ENCODE results near the gene RAB9A. TPM values are rescaled to one million over a fixed set of nuclear protein-coding genes. Genes with fewer than 3 reads are reported as not detected.
"Not testable (repeated sequence)": the region's sequence is repeated elsewhere in the genome, so short reads cannot be mapped to it uniquely, and the experiment has no call there.

RAB9A gene
- 10 to 100 TPM; 12.6 to 38.4 (median 29.1) TPM for total RNA-seq

- no peaks in the 10 kb centered on the region for H3K36me3 ChIP-seq
- H3K27me3 ChIP-seq = no peaks in the 10 kb centered on the region
- WGBS, 2 donors = 3% methylated on average over 19 of the region's 68 CpGs; no CpG with 5 or more reads in 1 of the 2 donors
- no peaks in the 10 kb centered on the region for H3K9me3 ChIP-seq
- ATAC-seq (ENCODE audit: low FRiP score in 2 of 2) (peak; percentile 94 to 100), DNase-seq (peak; percentile 90 to 97)
- H3K4me1 ChIP-seq = peaks cover 4 to 41% (median 13%) of the 10 kb centered on the region in 4 donors
- TF ChIP-seq CTCF (IDR thresholded peaks at IDR 0.05) (no peak), POLR2AphosphoS5 (IDR thresholded peaks at IDR 0.05) (peak; percentile 89 to 97), EP300 (IDR thresholded peaks at IDR 0.05) (no peak), POLR2A (IDR thresholded peaks at IDR 0.05) (peak in 3 of 4 donors; percentile 66 to 94 (median 77))
- H3K27ac ChIP-seq = peak within 1 kb of the TSS; percentile 95 to 96 (median 96)
- H3K4me3 ChIP-seq = peak within 1 kb of the TSS; percentile 65 to 71 (median 66)
Measured at GRCh38 chrX:13688958-13689740, at the start of gene RAB9A. Gene RAB9A (plus strand): TSS chrX:13689128. CDS start chrX:13708747, 19,619 bp downstream.

GRCh38 chrX:13641684-13642083 is 47.2 kb upstream of the RAB9A start:
- WGBS, 2 donors = 40 to 89% methylated on average over 1 to 2 of the region's 4 CpGs
- not testable (repeated sequence) for H3K27ac ChIP-seq; H3K27me3 ChIP-seq; ATAC-seq (ENCODE audit: low FRiP score in 2 of 2); H3K36me3 ChIP-seq; H3K4me3 ChIP-seq; H3K4me1 ChIP-seq; DNase-seq
- H3K9me3 ChIP-seq = peaks cover 0 to 17% (median 0%) of the 10 kb centered on the region in 4 donors

GRCh38 chrX:13645464-13646153 is 43.3 kb upstream of the RAB9A start:
- DNase-seq = no peak
- Histone ChIP-seq H3K27ac (no peak overlapping the region), H3K4me1 (no peaks in the 10 kb centered on the region), H3K36me3 (no peaks in the 10 kb centered on the region), H3K4me3 (no peak overlapping the region), H3K9me3 (no peaks in the 10 kb centered on the region), H3K27me3 (no peaks in the 10 kb centered on the region)
- TF ChIP-seq POLR2AphosphoS5 (IDR thresholded peaks at IDR 0.05) (no peak), CTCF (IDR thresholded peaks at IDR 0.05) (no peak), EP300 (IDR thresholded peaks at IDR 0.05) (no peak), POLR2A (IDR thresholded peaks at IDR 0.05) (no peak)
- ATAC-seq (ENCODE audit: low FRiP score in 2 of 2) = no peak
- WGBS, 2 donors = 63 to 83% methylated on average over 7 to 9 of the region's 9 CpGs

- Histone ChIP-seq H3K27me3 (no peaks in the 10 kb centered on the region), H3K36me3 (no peaks in the 10 kb centered on the region), H3K4me1 (no peaks in the 10 kb centered on the region), H3K9me3 (no peaks in the 10 kb centered on the region), H3K4me3 (no peak overlapping the region), H3K27ac (no peak overlapping the region)
- WGBS, 2 donors = 41 to 46% methylated on average over 3 of the region's 3 CpGs
- TF ChIP-seq POLR2A (IDR thresholded peaks at IDR 0.05) (no peak), CTCF (IDR thresholded peaks at IDR 0.05) (peak; percentile 24 to 46 (median 36))
- DNase-seq (peak in 1 of 2 donors; percentile 45), ATAC-seq (ENCODE audit: low FRiP score in 2 of 2) (peak in 1 of 2 donors; percentile 53)
Measured at GRCh38 chrX:13646154-13646549, 42.8 kb upstream of the RAB9A start.

GRCh38 chrX:13647709-13648212 is 41.2 kb upstream of the RAB9A start:
- no peaks in the 10 kb centered on the region for H3K27me3 ChIP-seq
- H3K4me3 ChIP-seq = no peak overlapping the region
- no peaks in the 10 kb centered on the region for H3K9me3 ChIP-seq
- TF ChIP-seq CTCF (IDR thresholded peaks at IDR 0.05) (no peak), EP300 (IDR thresholded peaks at IDR 0.05) (peak in 1 of 4 donors; percentile 59), POLR2AphosphoS5 (IDR thresholded peaks at IDR 0.05) (peak; percentile 12 to 51)
- 39 to 78% methylated on average over 6 to 8 of the region's 8 CpGs for WGBS, 2 donors
- H3K4me1 ChIP-seq = peaks cover 0 to 8% (median 0%) of the 10 kb centered on the region in 4 donors
- H3K27ac ChIP-seq = peak overlapping the region; percentile 53 to 56 (median 54)
- ATAC-seq (ENCODE audit: low FRiP score in 2 of 2) (peak; percentile 35 to 81), DNase-seq (peak in 1 of 2 donors; percentile 68)
- no peaks in the 10 kb centered on the region for H3K36me3 ChIP-seq

GRCh38 chrX:13648336-13648735 is 40.6 kb upstream of the RAB9A start:
- not testable (repeated sequence) for H3K36me3 ChIP-seq; H3K27me3 ChIP-seq; H3K9me3 ChIP-seq; H3K4me1 ChIP-seq; H3K4me3 ChIP-seq; DNase-seq; ATAC-seq (ENCODE audit: low FRiP score in 2 of 2)
- H3K27ac ChIP-seq = peak overlapping the region; percentile 53 to 56 (median 54)
- WGBS, 2 donors = 78 to 86% methylated on average over 2 of the region's 2 CpGs
